OCI-LY7 (cell line): Measurements from ENCODE around the gene MAP2K5. TPM values are rescaled to one million over a fixed set of nuclear protein-coding genes. Genes with fewer than 3 reads are reported as not detected.

Source experiments
- BruUV-seq: library from RNA; stranded (reverse); fragments of 400-500 nt; replicated peaks from 2 replicates; lab custom pipeline; 2021; lab: Mats Ljungman, UMichigan
- CTCF ChIA-PET: fragments of 300-600 bp; sonication (Branson Sonifier 250); formaldehyde crosslinking; loops from one replicate; lab custom pipeline; 2022; ENCODE audit warnings: antibody characterized with exemption; ENCODE audit not compliant: unreplicated experiment; lab: Charles Lee
- POLR2A ChIA-PET: fragments of 300-600 bp; sonication (Branson Sonifier 250); formaldehyde crosslinking; loops from one replicate; lab custom pipeline; 2022; ENCODE audit warnings: antibody characterized with exemption; lab: Charles Lee
- DNase-seq: peaks from one replicate; pipeline ENCODE4 v3.0.0-alpha.2; 2015; ENCODE audit warnings: low spot score
- H2AFZ ChIP-seq: fragments of 200-600 bp; sonication (generic), shearing (Covaris generic); 2 replicates; pipeline ENCODE4 v1.6.1; 2014; ENCODE audit warnings: mild to moderate bottlenecking, antibody characterized with exemption, low read length, moderate library complexity
- H3K27ac ChIP-seq: fragments of 200-600 bp; sonication (generic); 2 replicates; pipeline ENCODE4 v1.5.1; 2014; ENCODE audit warnings: mixed run types, low read depth, mild to moderate bottlenecking, moderate library complexity, low read length, inconsistent platforms; ENCODE audit not compliant: poor library complexity, severe bottlenecking
- H3K36me3 ChIP-seq: fragments of 200-600 bp; sonication (generic); 2 replicates; pipeline ENCODE4 v1.6.1; 2014; ENCODE audit warnings: mild to moderate bottlenecking, antibody characterized with exemption, low read length, moderate library complexity, mixed read lengths; ENCODE audit not compliant: insufficient read depth
- H3K4me1 ChIP-seq: fragments of 200-600 bp; sonication (generic); 2 replicates; pipeline ENCODE4 v1.5.1; 2014; ENCODE audit warnings: mild to moderate bottlenecking, low read length; ENCODE audit not compliant: insufficient read depth, poor library complexity, severe bottlenecking
- H3K4me2 ChIP-seq: fragments of 200-600 bp; sonication (generic); 2 replicates; pipeline ENCODE4 v1.6.1; 2014; ENCODE audit warnings: mild to moderate bottlenecking, low read length
- H3K4me3 ChIP-seq: fragments of 200-600 bp; sonication (generic); 2 replicates; pipeline ENCODE4 v1.5.1; 2014; ENCODE audit warnings: mild to moderate bottlenecking, low read depth, low read length; ENCODE audit not compliant: poor library complexity, severe bottlenecking
- H3K79me2 ChIP-seq: fragments of 200-600 bp; sonication (generic); 2 replicates; pipeline ENCODE4 v1.6.1; 2016; ENCODE audit warnings: low read depth, mild to moderate bottlenecking, low read length, moderate library complexity, mixed read lengths; ENCODE audit not compliant: insufficient read depth
- H3K9me2 ChIP-seq: fragments of 200-600 bp; sonication (generic); 2 replicates; pipeline ENCODE4 v1.6.1; 2016; ENCODE audit warnings: mild to moderate bottlenecking, low read length, mixed read lengths; ENCODE audit not compliant: insufficient read depth
- H3K9me3 ChIP-seq: fragments of 200-600 bp; sonication (generic); 2 replicates; pipeline ENCODE4 v1.6.1; 2014; ENCODE audit warnings: mild to moderate bottlenecking, mixed run types, low read length, mixed read lengths
- H4K20me1 ChIP-seq: fragments of 200-600 bp; sonication (generic); 2 replicates; pipeline ENCODE4 v1.6.1; 2014; ENCODE audit warnings: mild to moderate bottlenecking, antibody characterized with exemption, low read length, moderate library complexity, mixed read lengths; ENCODE audit not compliant: insufficient read depth
- EZH2phosphoT487 ChIP-seq: fragments of 200-600 bp; sonication (generic); IDR thresholded peaks from 2 replicates; pipeline ENCODE4 v1.6.1; 2018; ENCODE audit warnings: low read depth, borderline replicate concordance, mild to moderate bottlenecking, mixed run types, antibody characterized with exemption, low read length, moderate library complexity, mixed read lengths
- intact Hi-C: fragments of 100-400 bp; cut with micrococcal nuclease; formaldehyde crosslinking; loops from one replicate; pipeline ENCODE4 v1.10.0; 2022; ENCODE audit not compliant: unreplicated experiment
- total RNA-seq, 2 experiments: library from RNA; depleted of rRNA in 1 of 2; stranded (reverse); fragments of >200 nt in 1 of 2; shearing (Covaris generic) in 1 of 2; gene quantifications; 2 replicates each; pipeline ENCODE4 v1.2.3, GENCODE V29; 2014 to 2022
- TF ChIP-seq, protein P1 (sequence below): fragments of 200-600 bp; sonication (generic); conservative IDR thresholded peaks from 2 replicates; pipeline ENCODE4 v1.5.1; 2014; ENCODE audit warnings: mild to moderate bottlenecking, antibody characterized with exemption, low read length, moderate library complexity, mixed read lengths

MAP2K5 gene
- total RNA-seq, 2 experiments from 2014 or later = 10.2 to 35.0 TPM

DNA sequence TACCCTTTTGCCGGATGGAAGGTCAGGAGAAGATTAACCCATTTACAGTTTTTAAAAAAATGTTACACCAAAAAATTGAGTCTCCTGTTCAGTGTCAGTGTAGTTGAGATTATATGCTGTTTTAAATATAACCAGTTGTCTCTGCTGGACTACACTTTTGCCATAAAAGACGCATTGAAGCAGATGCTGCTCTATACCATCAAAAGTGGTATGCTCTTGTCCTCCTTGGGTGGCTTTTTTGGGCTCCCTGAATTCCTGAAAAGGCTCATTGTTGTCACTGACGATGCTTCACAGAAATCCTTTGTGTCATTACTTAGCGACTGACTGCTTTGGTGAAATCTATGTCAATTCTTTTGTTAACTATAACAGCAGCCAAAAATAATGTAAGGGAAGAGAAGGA, 148.9 kb downstream of the MAP2K5 start:
- POLR2A ChIA-PET = no interaction called here
- no peak overlapping the region for H3K4me2 ChIP-seq

DNA sequence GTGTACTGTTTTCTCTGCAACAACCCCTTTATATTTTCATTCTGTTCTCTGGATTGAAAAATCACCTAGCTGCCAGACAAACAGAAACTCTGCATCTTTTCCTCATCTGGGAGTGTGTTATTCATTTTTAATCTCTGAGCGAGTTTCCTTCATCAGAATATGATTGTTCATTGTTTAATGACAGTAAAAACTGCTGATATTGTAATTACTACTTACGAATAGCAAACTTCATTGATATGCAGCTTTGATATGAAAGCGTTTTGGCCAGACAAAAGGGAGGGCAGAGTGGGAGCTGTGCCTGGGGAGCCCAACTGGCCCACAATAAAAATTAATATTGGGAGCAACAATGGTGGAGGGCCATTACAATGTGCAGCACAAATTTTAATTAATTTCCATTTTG, 150.1 kb downstream of the MAP2K5 start:
- CTCF ChIA-PET = no interaction called here
- H3K4me1 ChIP-seq = no peaks in the 10 kb centered on the region
- no peaks in the 10 kb centered on the region for H3K9me3 ChIP-seq
- no peaks in the 10 kb centered on the region for H3K79me2 ChIP-seq
- H3K36me3 ChIP-seq = no peaks in the 10 kb centered on the region
- H2AFZ ChIP-seq = no peak overlapping the region
- no peak for TF ChIP-seq EZH2phosphoT487
- TF ChIP-seq, protein P1, sequence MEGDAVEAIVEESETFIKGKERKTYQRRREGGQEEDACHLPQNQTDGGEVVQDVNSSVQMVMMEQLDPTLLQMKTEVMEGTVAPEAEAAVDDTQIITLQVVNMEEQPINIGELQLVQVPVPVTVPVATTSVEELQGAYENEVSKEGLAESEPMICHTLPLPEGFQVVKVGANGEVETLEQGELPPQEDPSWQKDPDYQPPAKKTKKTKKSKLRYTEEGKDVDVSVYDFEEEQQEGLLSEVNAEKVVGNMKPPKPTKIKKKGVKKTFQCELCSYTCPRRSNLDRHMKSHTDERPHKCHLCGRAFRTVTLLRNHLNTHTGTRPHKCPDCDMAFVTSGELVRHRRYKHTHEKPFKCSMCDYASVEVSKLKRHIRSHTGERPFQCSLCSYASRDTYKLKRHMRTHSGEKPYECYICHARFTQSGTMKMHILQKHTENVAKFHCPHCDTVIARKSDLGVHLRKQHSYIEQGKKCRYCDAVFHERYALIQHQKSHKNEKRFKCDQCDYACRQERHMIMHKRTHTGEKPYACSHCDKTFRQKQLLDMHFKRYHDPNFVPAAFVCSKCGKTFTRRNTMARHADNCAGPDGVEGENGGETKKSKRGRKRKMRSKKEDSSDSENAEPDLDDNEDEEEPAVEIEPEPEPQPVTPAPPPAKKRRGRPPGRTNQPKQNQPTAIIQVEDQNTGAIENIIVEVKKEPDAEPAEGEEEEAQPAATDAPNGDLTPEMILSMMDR = no peak
- no peak overlapping the region for H3K4me3 ChIP-seq
- no peak for DNase-seq
- POLR2A ChIA-PET = no interaction called here
- intact Hi-C loops = no loop called here
- H3K4me2 ChIP-seq = no peak overlapping the region
- no peaks in the 10 kb centered on the region for H4K20me1 ChIP-seq
- no peaks in the 10 kb centered on the region for H3K9me2 ChIP-seq
- H3K27ac ChIP-seq = no peak overlapping the region
- BruUV-seq = no TSS peak

More for the DNA sequence above, 148.9 kb downstream of the MAP2K5 start:
- Histone ChIP-seq H4K20me1 (no peaks in the 10 kb centered on the region), H3K4me1 (no peaks in the 10 kb centered on the region), H3K79me2 (no peaks in the 10 kb centered on the region), H3K36me3 (no peaks in the 10 kb centered on the region), H3K27ac (no peak overlapping the region), H2AFZ (no peak overlapping the region), H3K9me3 (no peaks in the 10 kb centered on the region), H3K4me3 (no peak overlapping the region), H3K9me2 (no peaks in the 10 kb centered on the region)
- TF ChIP-seq EZH2phosphoT487 = no peak
- TF ChIP-seq, protein P1 = no peak
- DNase-seq = no peak
- intact Hi-C loops = no loop called here
- CTCF ChIA-PET = no interaction called here
- BruUV-seq = no TSS peak

DNA sequence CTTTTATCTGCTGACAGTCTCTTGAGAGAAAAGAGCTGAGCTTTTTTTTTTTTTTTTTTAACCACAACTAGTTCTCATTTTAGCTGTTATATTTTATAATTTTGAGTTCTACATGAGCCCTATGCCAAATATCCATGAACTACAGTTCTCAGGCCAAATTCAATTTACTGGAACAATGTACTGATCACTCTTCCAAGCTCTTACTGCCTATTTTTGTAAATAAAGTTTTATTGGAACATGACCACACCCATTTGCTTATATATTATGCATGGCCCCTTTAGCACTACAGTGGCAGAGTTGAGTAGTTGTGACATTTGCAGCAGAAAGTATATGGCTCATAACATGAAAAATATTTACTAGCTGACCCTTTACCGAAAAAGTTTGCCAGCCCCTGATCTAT, 153.6 kb downstream of the MAP2K5 start:
- no peak for TF ChIP-seq EZH2phosphoT487
- TF ChIP-seq, protein P1 = no peak
- H3K4me3 ChIP-seq = no peak overlapping the region
- H3K36me3 ChIP-seq = peaks cover 6% of the 10 kb centered on the region; the same call in 1 of the 2 replicates
- no peak overlapping the region for H2AFZ ChIP-seq
- H3K9me3 ChIP-seq = no peaks in the 10 kb centered on the region
- no peaks in the 10 kb centered on the region for H3K9me2 ChIP-seq
- ChIA-PET POLR2A (interaction anchor here (0.6 to 1.4 kb wide), 2 partner anchors 17 to 91 kb away, joined by 4 to 6 read pairs; no protein-coding TSS in a partner anchor), CTCF (no interaction called here)
- no TSS peak for BruUV-seq
- intact Hi-C loops = no loop called here
- H3K4me1 ChIP-seq = no peaks in the 10 kb centered on the region
- no peak overlapping the region for H3K4me2 ChIP-seq
- DNase-seq = no peak
- no peaks in the 10 kb centered on the region for H4K20me1 ChIP-seq
- H3K27ac ChIP-seq = no peak overlapping the region
- H3K79me2 ChIP-seq = no peaks in the 10 kb centered on the region
